ENCODE measurements around the gene THBS1.

THBS1 gene

GRCh38 chr15:39589193-39589814, 8.4 kb downstream of the THBS1 start:
- no peak for DNase-seq (ENCODE audit: low spot score)

GRCh38 chr15:39589815-39590644, 9.2 kb downstream of the THBS1 start:
- no peak for DNase-seq (ENCODE audit: low spot score)

GRCh38 chr15:39591141-39591895, 10.4 kb downstream of the THBS1 start:
- no peak for DNase-seq (ENCODE audit: low spot score)

GRCh38 chr15:39591896-39592315, 11.0 kb downstream of the THBS1 start:
- DNase-seq (ENCODE audit: low spot score), result no peak

GRCh38 chr15:39592500-39592899, 11.6 kb downstream of the THBS1 start:
- DNase-seq (ENCODE audit: low spot score), result no peak

GRCh38 chr15:39593071-39593655, 12.3 kb downstream of the THBS1 start:
- DNase-seq (ENCODE audit: low spot score), result no peak

GRCh38 chr15:39593656-39594445, 13.0 kb downstream of the THBS1 start:
- DNase-seq (ENCODE audit: low spot score), result no peak

- no peak for DNase-seq (ENCODE audit: low spot score)
Observed at GRCh38 chr15:39594446-39595337, 13.8 kb downstream of the THBS1 start.

- DNase-seq (ENCODE audit: low spot score), result no peak
Observed at GRCh38 chr15:39595338-39596221, 14.7 kb downstream of the THBS1 start.

GRCh38 chr15:39596358-39597051, 15.6 kb downstream of the THBS1 start:
- no peak for DNase-seq (ENCODE audit: low spot score)

GRCh38 chr15:39597336-39597735, 16.5 kb downstream of the THBS1 start:
- DNase-seq (ENCODE audit: low spot score), result no peak

GRCh38 chr15:39597751-39598185, 16.9 kb downstream of the THBS1 start:
- no peak for DNase-seq (ENCODE audit: low spot score)

GRCh38 chr15:39598186-39598850, 17.4 kb downstream of the THBS1 start:
- no peak for DNase-seq (ENCODE audit: low spot score)

GRCh38 chr15:39598958-39599845, 18.3 kb downstream of the THBS1 start:
- no peak for DNase-seq (ENCODE audit: low spot score)

- no peak for DNase-seq (ENCODE audit: low spot score)
Observed at GRCh38 chr15:39599871-39600270, 19.0 kb downstream of the THBS1 start.

GRCh38 chr15:39602143-39602542, 21.3 kb downstream of the THBS1 start:
- no peak for DNase-seq (ENCODE audit: low spot score)

GRCh38 chr15:39605146-39605545, 24.3 kb downstream of the THBS1 start:
- DNase-seq (ENCODE audit: low spot score), result no peak
